Liver (tissue), 9 donors: ENCODE measurements around the gene C4orf36. TPM values are rescaled to one million over a fixed set of nuclear protein-coding genes. Genes with fewer than 3 reads are reported as not detected.
A peak's percentile ranks its signal among the peaks of the same experiment; 100 is the strongest.

Experiments used
- DNase-seq: peaks from one replicate; pipeline ENCODE4 v3.0.0-alpha.2; 2017; ENCODE audit warnings: low spot score
- H3K27ac ChIP-seq, 2 donors: one replicate each; pipeline ENCODE4 v1.7.0; 2013; ENCODE audit warnings: inconsistent platforms in 2 of 2, low read length in 2 of 2, control low read depth in 1 of 2, low read depth in 1 of 2, mild to moderate bottlenecking in 1 of 2
- H3K27me3 ChIP-seq, 4 donors: one replicate each; pipeline versions ENCODE4 v1.6.1 to v1.7.0; 2013; ENCODE audit warnings: low read length in 3 of 4, inconsistent platforms in 1 of 4, mild to moderate bottlenecking in 1 of 4, moderate library complexity in 1 of 4; ENCODE audit not compliant: control insufficient read depth in 4 of 4, insufficient read depth in 4 of 4
- H3K36me3 ChIP-seq, 4 donors: one replicate each; pipeline versions ENCODE4 v1.6.1 to v1.7.0; 2013; ENCODE audit warnings: low read length in 3 of 4, mild to moderate bottlenecking in 3 of 4, low read depth in 1 of 4, moderate library complexity in 1 of 4; ENCODE audit not compliant: control insufficient read depth in 4 of 4, insufficient read depth in 3 of 4
- H3K4me1 ChIP-seq, 4 donors: one replicate each; pipeline versions ENCODE4 v1.6.1 to v1.7.0; 2013; ENCODE audit warnings: low read length in 3 of 4, mild to moderate bottlenecking in 3 of 4, moderate library complexity in 1 of 4; ENCODE audit not compliant: control insufficient read depth in 4 of 4, insufficient read depth in 4 of 4
- H3K4me3 ChIP-seq, 3 donors: one replicate each; pipeline versions ENCODE4 v1.6.1 to v1.7.0; 2013; ENCODE audit warnings: low read length in 3 of 3, control low read depth in 1 of 3, low read depth in 1 of 3, mild to moderate bottlenecking in 1 of 3
- H3K9ac ChIP-seq, 2 donors: one replicate each; pipeline ENCODE4 v1.7.0; 2013; ENCODE audit warnings: low read length in 2 of 2, mild to moderate bottlenecking in 2 of 2, moderate library complexity in 2 of 2, control low read depth in 1 of 2, low read depth in 1 of 2
- H3K9me3 ChIP-seq, 4 donors: one replicate each; pipeline versions ENCODE4 v1.6.1 to v1.7.0; 2013; ENCODE audit warnings: low read length in 3 of 4; ENCODE audit not compliant: control insufficient read depth in 4 of 4
- FOXA1 ChIP-seq: IDR thresholded peaks from 2 replicates; pipeline ENCODE4 v1.6.1; 2016; ENCODE audit warnings: antibody characterized with exemption
- HNF4A ChIP-seq, 2 donors: conservative IDR thresholded peaks; 2 replicates each; pipeline ENCODE4 v1.6.1; 2016; ENCODE audit warnings: antibody characterized with exemption in 2 of 2, mild to moderate bottlenecking in 2 of 2
- JUND ChIP-seq, 2 donors: IDR thresholded peaks; 2 replicates each; pipeline ENCODE4 v1.6.1; 2016; ENCODE audit warnings: antibody characterized with exemption in 2 of 2
- NR2F2 ChIP-seq: IDR thresholded peaks from 2 replicates; pipeline ENCODE4 v1.6.1; 2016; ENCODE audit warnings: antibody characterized with exemption
- RXRA ChIP-seq, 2 donors: IDR thresholded peaks; 2 replicates each; pipeline ENCODE4 v1.6.1; 2017 to 2018; ENCODE audit warnings: antibody characterized with exemption in 2 of 2, mild to moderate bottlenecking in 1 of 2
- SP1 ChIP-seq: IDR thresholded peaks from 2 replicates; pipeline ENCODE4 v1.6.1; 2018; ENCODE audit warnings: antibody characterized with exemption, mild to moderate bottlenecking
- TAF1 ChIP-seq: conservative IDR thresholded peaks from 2 replicates; pipeline ENCODE4 v1.6.1; 2016; ENCODE audit warnings: antibody characterized with exemption, mild to moderate bottlenecking
- YY1 ChIP-seq: IDR thresholded peaks from 2 replicates; pipeline ENCODE4 v1.6.1; 2016; ENCODE audit warnings: antibody characterized with exemption, mild to moderate bottlenecking
- WGBS: extraction: QIAGEN DNeasy Blood & Tissue Kit; methylation state at CpG from one replicate; pipeline ENCODE4 v1.1.7; 2013; 5-methylcytosine and 5-hydroxymethylcytosine counted together
- polyA plus RNA-seq, 2 donors: library from polyadenylated mRNA; stranded (reverse) in 1 of 2; unstranded in 1 of 2; fragments of 200-250 nt in 1 of 2; fragments of >200 nt in 1 of 2; fragmentation: Nextera tagmentation in 1 of 2; extraction: Ambion mirVana in 1 of 2; gene quantifications; one replicate each; pipeline versions ENCODE4 v1.2.1 to v1.2.3, GENCODE V29; 2013 to 2015
- total RNA-seq, 2 donors: library from RNA; depleted of rRNA; stranded (reverse); fragments of >200 nt; gene quantifications; one replicate each; pipeline ENCODE4 v1.2.3, GENCODE V29; 2014
- TF ChIP-seq, protein P1 (sequence below): IDR thresholded peaks from 2 replicates; pipeline ENCODE4 v1.6.1; 2016; ENCODE audit warnings: antibody characterized with exemption
- TF ChIP-seq, protein P2 (sequence below): IDR thresholded peaks from 2 replicates; pipeline ENCODE4 v1.6.1; 2016; ENCODE audit warnings: antibody characterized with exemption
- TF ChIP-seq, protein P3 (sequence below): fragments of 150-350 bp; IDR thresholded peaks from 2 replicates; pipeline ENCODE4 v1.5.1; 2017; ENCODE audit warnings: improper control_type of control experiment, low read depth, low read length; ENCODE audit not compliant: missing input control
- TF ChIP-seq, protein P4 (sequence below): IDR thresholded peaks from 2 replicates; pipeline ENCODE4 v1.6.1; 2016; ENCODE audit warnings: antibody characterized with exemption
- donor health status: healthy.
- donor health status: healthy.
- donor health status: healthy.
- donor health status: healthy.
- donor health status: healthy.

Gene C4orf36
- total and polyA plus RNA-seq, 4 donors: 0.09 TPM; not detected in 3

DNA sequence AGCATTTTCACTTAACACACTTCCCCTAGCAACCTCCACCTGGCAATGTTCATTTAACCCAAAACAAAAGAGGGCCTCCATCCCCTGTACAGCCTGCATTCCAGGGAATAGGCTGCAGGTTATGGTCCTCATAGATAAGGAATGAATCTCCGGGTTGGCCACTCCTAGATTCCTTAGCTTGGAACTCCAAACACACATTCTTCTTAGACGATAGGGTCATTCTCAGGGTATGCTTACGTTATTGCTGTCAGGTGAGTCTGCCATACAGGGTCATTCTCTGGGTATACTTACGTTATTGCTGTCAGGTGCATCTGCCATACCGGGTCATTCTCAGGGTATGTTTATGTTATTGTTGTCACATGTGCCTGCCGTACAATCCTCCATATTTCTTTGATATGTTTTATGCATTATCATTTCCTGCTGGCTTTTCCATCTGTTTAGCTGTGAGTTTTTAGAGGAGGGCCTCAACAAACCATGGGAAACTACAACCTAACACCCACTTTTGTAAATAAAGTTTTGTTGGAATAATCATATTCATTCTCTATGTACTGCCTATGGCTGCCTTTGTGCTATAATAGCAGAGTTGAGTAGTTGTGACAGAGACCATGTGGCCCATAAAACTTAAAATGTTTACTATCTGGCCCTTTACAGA, 34.3 kb upstream of the C4orf36 start:
- WGBS: 93% methylated on average over 6 of the region's 6 CpGs
- no peak overlapping the region for H3K27ac ChIP-seq
- H3K9ac ChIP-seq: no peak overlapping the region
- H3K36me3 ChIP-seq: no peaks in the 10 kb centered on the region
- TF ChIP-seq, protein P1, sequence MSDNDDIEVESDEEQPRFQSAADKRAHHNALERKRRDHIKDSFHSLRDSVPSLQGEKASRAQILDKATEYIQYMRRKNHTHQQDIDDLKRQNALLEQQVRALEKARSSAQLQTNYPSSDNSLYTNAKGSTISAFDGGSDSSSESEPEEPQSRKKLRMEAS: no peak
- TF ChIP-seq TAF1 (no peak), HNF4A (conservative IDR thresholded peaks at IDR 0.05) (no peak), YY1 (no peak), SP1 (no peak), RXRA (IDR thresholded peaks at IDR 0.05) (no peak), NR2F2 (no peak)
- TF ChIP-seq, protein P2, sequence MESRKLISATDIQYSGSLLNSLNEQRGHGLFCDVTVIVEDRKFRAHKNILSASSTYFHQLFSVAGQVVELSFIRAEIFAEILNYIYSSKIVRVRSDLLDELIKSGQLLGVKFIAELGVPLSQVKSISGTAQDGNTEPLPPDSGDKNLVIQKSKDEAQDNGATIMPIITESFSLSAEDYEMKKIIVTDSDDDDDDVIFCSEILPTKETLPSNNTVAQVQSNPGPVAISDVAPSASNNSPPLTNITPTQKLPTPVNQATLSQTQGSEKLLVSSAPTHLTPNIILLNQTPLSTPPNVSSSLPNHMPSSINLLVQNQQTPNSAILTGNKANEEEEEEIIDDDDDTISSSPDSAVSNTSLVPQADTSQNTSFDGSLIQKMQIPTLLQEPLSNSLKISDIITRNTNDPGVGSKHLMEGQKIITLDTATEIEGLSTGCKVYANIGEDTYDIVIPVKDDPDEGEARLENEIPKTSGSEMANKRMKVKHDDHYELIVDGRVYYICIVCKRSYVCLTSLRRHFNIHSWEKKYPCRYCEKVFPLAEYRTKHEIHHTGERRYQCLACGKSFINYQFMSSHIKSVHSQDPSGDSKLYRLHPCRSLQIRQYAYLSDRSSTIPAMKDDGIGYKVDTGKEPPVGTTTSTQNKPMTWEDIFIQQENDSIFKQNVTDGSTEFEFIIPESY: no peak
- TF ChIP-seq, protein P3, sequence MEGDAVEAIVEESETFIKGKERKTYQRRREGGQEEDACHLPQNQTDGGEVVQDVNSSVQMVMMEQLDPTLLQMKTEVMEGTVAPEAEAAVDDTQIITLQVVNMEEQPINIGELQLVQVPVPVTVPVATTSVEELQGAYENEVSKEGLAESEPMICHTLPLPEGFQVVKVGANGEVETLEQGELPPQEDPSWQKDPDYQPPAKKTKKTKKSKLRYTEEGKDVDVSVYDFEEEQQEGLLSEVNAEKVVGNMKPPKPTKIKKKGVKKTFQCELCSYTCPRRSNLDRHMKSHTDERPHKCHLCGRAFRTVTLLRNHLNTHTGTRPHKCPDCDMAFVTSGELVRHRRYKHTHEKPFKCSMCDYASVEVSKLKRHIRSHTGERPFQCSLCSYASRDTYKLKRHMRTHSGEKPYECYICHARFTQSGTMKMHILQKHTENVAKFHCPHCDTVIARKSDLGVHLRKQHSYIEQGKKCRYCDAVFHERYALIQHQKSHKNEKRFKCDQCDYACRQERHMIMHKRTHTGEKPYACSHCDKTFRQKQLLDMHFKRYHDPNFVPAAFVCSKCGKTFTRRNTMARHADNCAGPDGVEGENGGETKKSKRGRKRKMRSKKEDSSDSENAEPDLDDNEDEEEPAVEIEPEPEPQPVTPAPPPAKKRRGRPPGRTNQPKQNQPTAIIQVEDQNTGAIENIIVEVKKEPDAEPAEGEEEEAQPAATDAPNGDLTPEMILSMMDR: no peak
- DNase-seq: peak; percentile 27
- no peaks in the 10 kb centered on the region for H3K9me3 ChIP-seq
- H3K4me1 ChIP-seq: peaks cover 0 to 5% (median 2%) of the 10 kb centered on the region in 4 donors
- no peak overlapping the region for H3K4me3 ChIP-seq
- no peaks in the 10 kb centered on the region for H3K27me3 ChIP-seq

DNA sequence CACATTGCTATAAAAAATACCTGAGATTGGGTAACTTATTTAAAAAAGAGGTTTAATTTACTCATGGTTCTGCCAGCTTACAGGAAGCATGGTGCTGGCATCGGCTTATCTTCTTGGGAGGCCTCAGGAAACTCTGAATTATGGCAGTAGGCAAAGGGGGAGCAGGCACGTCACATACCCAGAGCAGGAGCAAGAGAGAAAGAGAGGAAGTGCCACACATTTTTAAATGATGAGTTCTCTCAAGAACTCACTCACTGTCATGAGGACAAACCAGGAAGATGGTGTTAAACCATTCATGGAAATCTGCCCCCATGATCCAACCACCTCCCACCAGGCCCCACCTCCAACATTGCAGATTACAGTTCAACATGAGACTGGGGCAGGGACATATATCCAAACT, 32.6 kb upstream of the C4orf36 start:
- Histone ChIP-seq H3K9me3 (no peaks in the 10 kb centered on the region), H3K27ac (no peak overlapping the region), H3K4me1 (peaks cover 0 to 5% (median 2%) of the 10 kb centered on the region in 4 donors), H3K4me3 (no peak overlapping the region), H3K9ac (no peak overlapping the region), H3K27me3 (no peaks in the 10 kb centered on the region), H3K36me3 (no peaks in the 10 kb centered on the region)
- 33% methylated on average over 2 of the region's 2 CpGs for WGBS
- TF ChIP-seq TAF1: no peak
- TF ChIP-seq, protein P3: no peak
- no peak for TF ChIP-seq JUND (IDR thresholded peaks at IDR 0.05)
- TF ChIP-seq, protein P4, sequence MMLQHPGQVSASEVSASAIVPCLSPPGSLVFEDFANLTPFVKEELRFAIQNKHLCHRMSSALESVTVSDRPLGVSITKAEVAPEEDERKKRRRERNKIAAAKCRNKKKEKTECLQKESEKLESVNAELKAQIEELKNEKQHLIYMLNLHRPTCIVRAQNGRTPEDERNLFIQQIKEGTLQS: no peak
- no peak for TF ChIP-seq NR2F2
- no peak for TF ChIP-seq FOXA1
- no peak for TF ChIP-seq YY1
- no peak for TF ChIP-seq SP1
- TF ChIP-seq HNF4A (conservative IDR thresholded peaks at IDR 0.05): no peak
- peak; percentile 12 for DNase-seq
